IPS-15b (cell line): ENCODE results near the gene RNF130.
A peak's percentile ranks its signal among the peaks of the same experiment; 100 is the strongest.

Experiments
- H3K27me3 ChIP-seq: one replicate; pipeline ENCODE4 v1.6.1; 2013; ENCODE audit warnings: low read length; ENCODE audit not compliant: control insufficient read depth, insufficient read depth
- H3K36me3 ChIP-seq: one replicate; pipeline ENCODE4 v1.6.1; 2013; ENCODE audit warnings: low read length; ENCODE audit not compliant: control insufficient read depth, insufficient read depth
- H3K4me1 ChIP-seq: one replicate; pipeline ENCODE4 v1.6.1; 2013; ENCODE audit warnings: mild to moderate bottlenecking, low read length; ENCODE audit not compliant: control insufficient read depth, insufficient read depth
- H3K4me3 ChIP-seq: one replicate; pipeline ENCODE4 v1.5.1; 2013; ENCODE audit warnings: low read depth, low read length
- H3K9ac ChIP-seq: one replicate; pipeline ENCODE4 v1.6.1; 2013; ENCODE audit warnings: low read depth, mild to moderate bottlenecking, low read length
- H3K9me3 ChIP-seq: one replicate; pipeline ENCODE4 v1.6.1; 2013; ENCODE audit warnings: mild to moderate bottlenecking, low read length; ENCODE audit not compliant: control insufficient read depth, insufficient read depth

The RNF130 gene

GRCh38 chr5:180080486-180081280 is 9.1 kb upstream of the RNF130 start:
- Histone ChIP-seq H3K4me1 (peaks cover 29% of the 10 kb centered on the region), H3K36me3 (peaks cover 2% of the 10 kb centered on the region), H3K9ac (no peak overlapping the region), H3K9me3 (no peaks in the 10 kb centered on the region), H3K27me3 (peaks cover 4% of the 10 kb centered on the region), H3K4me3 (no peak overlapping the region)

DNA sequence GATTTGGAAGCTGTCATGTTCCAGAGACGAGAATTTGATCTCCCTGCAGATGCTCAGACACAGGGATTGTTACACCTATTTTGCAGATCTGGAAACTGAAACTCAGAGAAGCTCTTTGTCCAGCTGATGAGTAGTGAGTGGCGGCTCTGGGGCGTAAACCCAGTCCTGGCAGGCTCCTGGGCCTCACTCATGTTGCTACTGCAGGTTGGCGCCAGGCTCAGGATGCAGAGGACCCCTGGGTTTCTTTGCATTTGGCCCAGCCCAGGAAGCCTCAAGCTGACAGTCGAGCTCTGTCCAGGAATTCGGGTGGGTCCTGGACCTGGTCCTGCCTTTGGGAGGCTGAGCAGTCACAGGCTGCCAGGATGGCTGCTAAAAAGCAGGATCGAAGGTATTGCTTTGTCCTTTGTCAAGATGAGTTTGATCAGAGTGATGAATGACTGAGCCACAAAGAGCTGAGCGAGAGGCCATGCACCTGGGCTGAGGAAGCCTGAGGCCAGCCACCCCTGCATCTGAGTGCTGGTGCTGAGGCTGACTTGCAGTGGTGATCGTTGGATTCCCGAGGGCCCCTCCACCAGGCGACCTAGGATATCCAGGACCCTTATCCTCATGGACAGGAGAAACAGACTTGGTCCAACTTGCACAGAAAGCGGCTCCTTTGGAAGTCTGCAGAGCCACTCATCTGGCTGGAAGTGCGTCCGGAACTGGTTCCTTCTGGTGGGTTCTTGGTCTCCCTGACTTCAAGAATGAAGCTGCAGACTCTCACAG is 8.3 kb upstream of the RNF130 start:
- Histone ChIP-seq H3K9ac (no peak overlapping the region), H3K9me3 (no peaks in the 10 kb centered on the region), H3K4me3 (no peak overlapping the region), H3K27me3 (peaks cover 6% of the 10 kb centered on the region), H3K36me3 (peaks cover 2% of the 10 kb centered on the region), H3K4me1 (peaks cover 22% of the 10 kb centered on the region)

- H3K27me3 ChIP-seq, result peaks cover 17% of the 10 kb centered on the region
- peaks cover 7% of the 10 kb centered on the region for H3K4me1 ChIP-seq
- H3K4me3 ChIP-seq, result no peak overlapping the region
- H3K36me3 ChIP-seq, result peaks cover 2% of the 10 kb centered on the region
- no peak overlapping the region for H3K9ac ChIP-seq
- no peaks in the 10 kb centered on the region for H3K9me3 ChIP-seq
Observed at GRCh38 chr5:180078348-180078747, 6.8 kb upstream of the RNF130 start.

- Histone ChIP-seq H3K9ac (no peak overlapping the region), H3K4me1 (peaks cover 3% of the 10 kb centered on the region), H3K9me3 (peaks cover 2% of the 10 kb centered on the region), H3K4me3 (no peak overlapping the region), H3K27me3 (peaks cover 21% of the 10 kb centered on the region), H3K36me3 (peaks cover 2% of the 10 kb centered on the region)
Observed at GRCh38 chr5:180077594-180078284, 6.2 kb upstream of the RNF130 start.

- Histone ChIP-seq H3K9me3 (peaks cover 8% of the 10 kb centered on the region), H3K4me1 (no peaks in the 10 kb centered on the region), H3K36me3 (peaks cover 2% of the 10 kb centered on the region), H3K27me3 (peaks cover 28% of the 10 kb centered on the region), H3K4me3 (no peak overlapping the region), H3K9ac (no peak overlapping the region)
Observed at GRCh38 chr5:180075703-180076102, 4.1 kb upstream of the RNF130 start.

DNA sequence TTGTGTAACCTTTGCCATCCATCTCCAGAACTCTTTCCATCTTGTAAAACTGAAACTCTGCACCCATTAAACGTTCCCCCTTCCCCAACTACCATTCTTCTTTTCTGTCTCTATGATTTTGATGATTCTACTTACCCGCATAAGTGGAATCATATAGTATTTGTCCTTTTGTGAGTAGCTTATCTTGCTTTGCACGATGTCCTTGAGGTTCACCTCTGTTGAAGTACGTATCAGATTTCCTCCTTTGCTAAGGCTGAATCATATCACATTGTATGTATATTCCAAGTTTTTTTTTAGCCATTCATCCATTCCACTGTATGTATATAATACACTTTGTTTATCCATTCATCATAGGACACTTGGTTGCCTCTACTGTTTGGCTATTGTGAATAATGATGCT is 2.9 kb upstream of the RNF130 start:
- Histone ChIP-seq H3K9ac (no peak overlapping the region), H3K36me3 (peaks cover 2% of the 10 kb centered on the region), H3K9me3 (peaks cover 8% of the 10 kb centered on the region), H3K4me1 (peaks cover 7% of the 10 kb centered on the region), H3K4me3 (no peak overlapping the region), H3K27me3 (peaks cover 27% of the 10 kb centered on the region)

GRCh38 chr5:180072556-180072955 is 997 bp upstream of the RNF130 start:
- Histone ChIP-seq H3K4me1 (peaks cover 23% of the 10 kb centered on the region), H3K9me3 (peaks cover 8% of the 10 kb centered on the region), H3K27me3 (peaks cover 24% of the 10 kb centered on the region), H3K4me3 (no peak overlapping the region), H3K36me3 (no peaks in the 10 kb centered on the region), H3K9ac (no peak overlapping the region)

- H3K9me3 ChIP-seq, result peaks cover 8% of the 10 kb centered on the region
- no peak overlapping the region for H3K9ac ChIP-seq
- peaks cover 24% of the 10 kb centered on the region for H3K27me3 ChIP-seq
- H3K36me3 ChIP-seq, result no peaks in the 10 kb centered on the region
- H3K4me3 ChIP-seq, result no peak overlapping the region
- peaks cover 23% of the 10 kb centered on the region for H3K4me1 ChIP-seq
Observed at GRCh38 chr5:180072256-180072548, 643 bp upstream of the RNF130 start.

DNA sequence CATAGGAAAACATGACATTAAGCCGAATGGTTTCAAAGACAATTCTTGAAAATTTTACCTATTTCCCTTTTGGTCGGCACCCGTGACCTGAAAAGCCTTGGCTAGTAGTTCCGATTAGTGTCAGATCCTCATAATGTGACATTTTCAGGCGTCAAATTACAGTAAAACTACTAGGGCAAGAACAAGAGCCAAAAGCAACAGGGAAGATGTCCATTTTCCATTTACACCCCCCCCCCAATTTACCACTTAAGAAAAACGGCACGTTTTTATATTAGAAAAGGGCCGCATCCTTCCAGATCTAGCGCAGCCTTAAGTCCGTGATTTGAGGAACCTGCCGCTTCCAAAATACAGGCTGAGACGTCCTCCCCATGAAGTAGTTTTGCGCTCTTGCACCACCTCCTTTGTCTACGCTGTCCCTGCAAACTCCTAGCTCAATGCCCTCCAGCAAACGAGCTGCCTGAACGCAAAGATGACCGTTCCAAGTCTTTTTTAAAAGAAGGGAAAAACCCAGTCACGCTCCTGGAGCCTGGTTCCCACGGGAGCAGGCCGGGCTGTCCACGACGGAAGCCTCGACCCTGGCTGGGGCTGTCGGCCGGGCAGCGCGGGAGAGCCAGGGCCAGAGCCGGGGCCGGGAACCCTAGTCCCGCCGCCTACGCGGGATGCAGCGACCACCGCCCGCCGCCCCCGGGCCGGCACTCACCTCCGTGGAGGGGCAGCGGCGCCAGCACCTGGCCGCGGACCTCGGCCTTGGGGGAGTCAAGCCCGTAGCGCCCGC is 616 bp downstream of the RNF130 start:
- Histone ChIP-seq H3K4me1 (peaks cover 23% of the 10 kb centered on the region), H3K36me3 (no peaks in the 10 kb centered on the region), H3K9ac (peak overlapping the region; percentile 66), H3K4me3 (peak overlapping the region; percentile 85), H3K9me3 (peaks cover 8% of the 10 kb centered on the region), H3K27me3 (peaks cover 24% of the 10 kb centered on the region)

GRCh38 chr5:180069589-180070247 is 1.8 kb downstream of the RNF130 start:
- H3K4me3 ChIP-seq, result peak overlapping the region; percentile 85
- H3K4me1 ChIP-seq, result peaks cover 23% of the 10 kb centered on the region
- peaks cover 8% of the 10 kb centered on the region for H3K9me3 ChIP-seq
- no peaks in the 10 kb centered on the region for H3K36me3 ChIP-seq
- H3K9ac ChIP-seq, result no peak overlapping the region
- peaks cover 22% of the 10 kb centered on the region for H3K27me3 ChIP-seq
